Thoracic aorta (tissue), 2 donors: Measurements from ENCODE around the gene ATP2C2. TPM values are rescaled to one million over a fixed set of nuclear protein-coding genes. Genes with fewer than 3 reads are reported as not detected.

Source experiments
- ATAC-seq: fragments of 150-250 bp; one replicate; pipeline ENCODE4 v1.8.0; 2017; ENCODE audit warnings: low read depth; ENCODE audit not compliant: insufficient number of reproducible peaks, low FRiP score
- DNase-seq: peaks from one replicate; pipeline ENCODE4 v3.0.0-alpha.2; 2020; ENCODE audit warnings: low spot score
- H3K27ac ChIP-seq, 2 donors: fragments of 200-600 bp; sonication (generic); 1 replicate in 1 of 2; 2 replicates in 1 of 2; pipeline ENCODE4 v1.5.1; 2016; ENCODE audit warnings: mild to moderate bottlenecking in 2 of 2, moderate library complexity in 2 of 2
- H3K27me3 ChIP-seq: fragments of 200-600 bp; sonication (generic); replicated peaks from 2 replicates; pipeline ENCODE4 v1.6.0; 2016; ENCODE audit warnings: mild to moderate bottlenecking; ENCODE audit not compliant: insufficient read depth
- H3K36me3 ChIP-seq: fragments of 200-600 bp; sonication (generic); one replicate; pipeline ENCODE4 v1.5.1; 2016
- H3K4me1 ChIP-seq, 2 donors: fragments of 200-600 bp; sonication (generic); 1 replicate in 1 of 2; 2 replicates in 1 of 2; pipeline versions ENCODE4 v1.5.1 to v1.6.0; 2016; ENCODE audit warnings: low read depth in 2 of 2, mild to moderate bottlenecking in 1 of 2; ENCODE audit not compliant: control insufficient read depth in 1 of 2
- H3K4me3 ChIP-seq: fragments of 200-600 bp; sonication (generic); 2 replicates; pipeline ENCODE4 v1.5.1; 2016; ENCODE audit warnings: mild to moderate bottlenecking
- H3K9me3 ChIP-seq: fragments of 200-600 bp; sonication (generic); 2 replicates; pipeline ENCODE4 v1.5.1; 2016
- CTCF ChIP-seq: fragments of 200-600 bp; sonication (generic); IDR thresholded peaks from one replicate; pipeline ENCODE4 v1.5.1; 2019; ENCODE audit warnings: antibody characterized with exemption
- total RNA-seq, 2 donors: library from RNA; depleted of rRNA; stranded (reverse); fragments of >200 nt; gene quantifications; one replicate each; pipeline versions ENCODE4 v1.1.0 to v1.2.3, GENCODE V29; 2016

The ATP2C2 gene
- total RNA-seq, 2 donors from 2014 or later, result 0.28 to 0.54 TPM

DNA sequence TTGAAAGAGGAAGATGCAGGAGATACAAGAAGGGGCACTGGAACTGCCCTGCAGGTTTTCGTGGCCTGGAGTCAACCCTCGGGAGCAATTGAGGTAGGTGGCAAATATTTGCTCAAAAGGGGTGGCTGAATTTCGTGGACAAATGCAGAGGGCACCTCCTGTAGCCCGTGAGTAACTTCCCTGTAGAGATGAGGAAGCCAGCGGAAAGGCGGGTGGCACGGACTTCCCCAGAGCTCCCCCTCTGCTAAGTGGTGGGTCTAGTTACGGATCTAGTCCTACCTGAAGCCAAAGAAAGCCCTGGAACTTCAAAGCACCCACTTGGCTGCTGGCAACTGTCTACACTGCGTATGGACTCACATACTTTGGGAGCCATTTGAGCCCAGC, 1.0 kb upstream of the ATP2C2 start:
- Histone ChIP-seq H3K36me3 (no peaks in the 10 kb centered on the region), H3K27ac (no peak overlapping the region), H3K4me1 (no peaks in the 10 kb centered on the region), H3K4me3 (no peak overlapping the region), H3K27me3 (no peaks in the 10 kb centered on the region), H3K9me3 (no peaks in the 10 kb centered on the region)
- no peak for DNase-seq
- no peak for TF ChIP-seq CTCF
- ATAC-seq, result no peak

GRCh38 chr16:84367750-84368307, 509 bp upstream of the ATP2C2 start:
- H3K4me3 ChIP-seq, result no peak overlapping the region
- DNase-seq (no peak), ATAC-seq (no peak)
- no peaks in the 10 kb centered on the region for H3K36me3 ChIP-seq
- no peaks in the 10 kb centered on the region for H3K9me3 ChIP-seq
- H3K27ac ChIP-seq, result no peak overlapping the region
- H3K4me1 ChIP-seq, result no peaks in the 10 kb centered on the region
- no peak for TF ChIP-seq CTCF
- H3K27me3 ChIP-seq, result no peaks in the 10 kb centered on the region

- no peak overlapping the region for H3K4me3 ChIP-seq
- H3K27ac ChIP-seq, result no peak overlapping the region
- DNase-seq, result no peak
- no peaks in the 10 kb centered on the region for H3K4me1 ChIP-seq
- no peaks in the 10 kb centered on the region for H3K27me3 ChIP-seq
- TF ChIP-seq CTCF, result no peak
- no peaks in the 10 kb centered on the region for H3K9me3 ChIP-seq
- no peaks in the 10 kb centered on the region for H3K36me3 ChIP-seq
- ATAC-seq, result no peak
Measured at GRCh38 chr16:84369105-84369504, 767 bp downstream of the ATP2C2 start.

DNA sequence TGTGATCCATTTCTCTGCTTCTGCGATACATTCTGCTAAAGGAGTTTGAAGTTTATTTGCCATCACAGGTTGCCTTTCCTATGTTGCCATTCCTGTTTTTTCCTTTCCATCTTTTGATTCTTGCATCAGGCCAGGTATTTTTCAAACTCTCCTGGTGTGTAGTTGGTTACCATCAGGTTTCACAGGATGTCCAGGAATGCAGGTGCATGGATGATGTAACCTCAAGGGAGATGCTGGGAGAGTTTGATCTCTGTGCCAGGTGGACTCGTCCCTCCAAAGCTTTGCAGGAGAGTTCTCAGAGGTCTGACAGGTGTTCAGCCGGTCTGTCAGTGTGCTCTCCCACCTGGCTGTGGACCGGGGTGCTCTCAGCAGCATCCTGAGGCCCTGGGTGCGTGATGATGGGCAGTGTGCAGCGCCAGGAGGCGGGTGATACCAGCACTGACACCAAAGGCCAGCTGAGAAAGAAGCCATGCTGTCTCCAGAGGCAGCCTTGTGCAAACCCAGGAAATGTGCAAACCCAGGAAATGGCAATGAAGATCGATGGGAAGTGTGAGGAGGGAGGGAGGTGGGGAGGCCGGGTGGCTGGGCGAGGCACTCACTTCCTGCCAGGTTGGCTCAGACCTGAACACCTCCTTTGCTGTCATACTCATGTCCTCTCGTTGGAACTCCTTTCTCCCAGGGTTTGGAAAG, 1.7 kb downstream of the ATP2C2 start:
- no peak for ATAC-seq
- no peak for DNase-seq
- H3K27ac ChIP-seq, result no peak overlapping the region
- H3K36me3 ChIP-seq, result no peaks in the 10 kb centered on the region
- H3K27me3 ChIP-seq, result no peaks in the 10 kb centered on the region
- no peak for TF ChIP-seq CTCF
- no peak overlapping the region for H3K4me3 ChIP-seq
- H3K9me3 ChIP-seq, result no peaks in the 10 kb centered on the region
- no peaks in the 10 kb centered on the region for H3K4me1 ChIP-seq

DNA sequence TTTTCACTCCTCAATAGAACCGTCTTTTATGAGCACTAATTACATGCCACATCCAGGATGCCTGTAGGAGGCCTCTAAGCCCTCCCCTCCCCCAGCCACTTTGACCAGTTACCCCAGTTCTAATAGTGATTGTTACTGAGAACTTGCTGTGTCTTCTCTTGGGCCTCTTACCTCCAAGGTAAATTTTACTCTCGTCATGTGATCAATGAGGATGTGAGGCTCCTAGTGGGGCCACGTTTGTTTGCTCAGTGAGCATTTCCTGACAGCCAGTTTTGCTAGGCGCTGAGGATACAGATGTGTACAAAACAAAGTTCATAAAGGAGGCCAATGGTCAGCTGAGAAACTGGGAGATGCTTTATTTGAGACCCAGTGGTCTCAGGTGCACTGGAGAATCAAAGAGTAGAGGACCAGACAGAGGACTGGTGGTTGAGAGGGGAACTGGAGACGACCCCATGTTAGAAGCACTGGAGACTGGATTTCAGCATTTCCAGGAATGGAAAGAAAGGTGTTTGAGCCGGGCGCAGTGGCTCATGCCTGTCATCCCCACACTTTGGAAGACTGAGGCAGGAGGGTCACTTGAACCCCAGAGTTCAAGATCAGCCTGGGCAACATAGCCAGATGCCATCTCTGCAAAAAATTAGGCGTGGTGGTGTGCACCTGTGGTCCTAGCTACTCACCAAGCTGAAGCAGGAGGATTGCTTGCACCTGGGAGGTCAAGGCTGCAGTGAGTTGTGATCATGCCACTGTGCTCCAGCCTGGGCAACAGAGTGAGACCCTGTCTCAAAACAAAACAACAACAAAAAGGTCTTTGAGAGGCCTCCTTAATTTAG, 2.6 kb downstream of the ATP2C2 start:
- no peaks in the 10 kb centered on the region for H3K4me1 ChIP-seq
- no peak overlapping the region for H3K27ac ChIP-seq
- no peak for DNase-seq
- TF ChIP-seq CTCF, result no peak
- H3K4me3 ChIP-seq, result no peak overlapping the region
- H3K9me3 ChIP-seq, result no peaks in the 10 kb centered on the region
- no peaks in the 10 kb centered on the region for H3K36me3 ChIP-seq
- no peak for ATAC-seq
- H3K27me3 ChIP-seq, result no peaks in the 10 kb centered on the region
